22Rv1 (cell line): ENCODE data around the gene TAOK3.

ENCODE experiments used
- H3K27ac ChIP-seq: fragments of 450-650 bp; 2 replicates; pipeline ENCODE4 v1.5.1; 2017
- ZFX ChIP-seq: fragments of 450-650 bp; IDR thresholded peaks from 2 replicates; pipeline ENCODE4 v1.6.1; 2017; ENCODE audit warnings: antibody characterized with exemption, borderline replicate concordance
- TF ChIP-seq, protein P1 (sequence below): fragments of 450-650 bp; IDR thresholded peaks from 2 replicates; pipeline ENCODE4 v1.5.1; 2017; ENCODE audit warnings: mild to moderate bottlenecking

TAOK3 gene

DNA sequence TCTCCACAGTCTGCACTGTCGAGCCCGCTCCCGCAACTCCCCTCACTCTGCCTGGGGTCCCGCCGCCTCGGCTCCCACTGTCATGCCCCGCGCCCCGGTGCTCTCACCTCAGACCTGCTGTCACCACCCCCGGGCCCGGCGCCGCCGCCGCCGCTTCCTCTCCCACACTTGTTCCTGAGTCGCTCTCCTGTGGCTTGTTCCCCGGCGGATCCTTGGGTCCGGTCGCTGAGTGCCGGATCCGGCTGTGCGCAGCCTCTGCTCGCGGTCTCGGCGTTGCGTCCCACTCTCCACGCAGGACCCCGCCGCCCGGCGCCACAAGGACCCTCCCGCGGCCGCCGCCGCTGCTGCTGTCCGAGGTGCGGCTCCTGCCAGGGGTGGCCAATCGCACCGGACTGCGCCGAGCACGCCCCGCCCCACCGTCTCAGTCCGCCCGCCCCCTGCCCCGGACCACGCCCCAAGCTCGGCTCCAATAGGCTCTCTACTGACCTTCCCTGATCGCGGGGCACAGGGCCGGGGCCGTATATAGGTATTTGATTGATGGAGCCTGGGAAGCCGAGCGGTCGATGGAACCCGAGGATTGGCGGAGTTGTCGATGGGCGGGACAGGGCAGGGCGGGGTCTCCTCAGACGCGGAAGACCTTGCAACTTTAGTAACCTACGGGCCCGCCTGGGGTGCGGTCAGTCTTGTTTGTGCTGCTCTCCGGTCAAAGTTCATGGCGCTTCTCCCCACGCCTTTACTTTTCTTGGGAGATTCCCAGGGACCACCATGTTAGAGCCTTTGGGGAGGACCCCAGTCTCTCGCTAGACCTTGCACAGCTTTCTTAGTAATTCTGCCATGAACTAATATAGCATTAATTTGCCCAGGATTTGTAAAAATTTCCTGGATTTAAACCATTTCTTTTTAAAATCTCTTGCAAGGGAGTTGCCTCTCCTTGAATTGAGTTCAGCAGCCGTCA is at the start of gene TAOK3:
Gene TAOK3, minus strand, starts transcription at position 367 of the 955 bp plus-strand sequence. CDS start 117,340 bp downstream, outside the sequence.
- TF ChIP-seq, protein P1, sequence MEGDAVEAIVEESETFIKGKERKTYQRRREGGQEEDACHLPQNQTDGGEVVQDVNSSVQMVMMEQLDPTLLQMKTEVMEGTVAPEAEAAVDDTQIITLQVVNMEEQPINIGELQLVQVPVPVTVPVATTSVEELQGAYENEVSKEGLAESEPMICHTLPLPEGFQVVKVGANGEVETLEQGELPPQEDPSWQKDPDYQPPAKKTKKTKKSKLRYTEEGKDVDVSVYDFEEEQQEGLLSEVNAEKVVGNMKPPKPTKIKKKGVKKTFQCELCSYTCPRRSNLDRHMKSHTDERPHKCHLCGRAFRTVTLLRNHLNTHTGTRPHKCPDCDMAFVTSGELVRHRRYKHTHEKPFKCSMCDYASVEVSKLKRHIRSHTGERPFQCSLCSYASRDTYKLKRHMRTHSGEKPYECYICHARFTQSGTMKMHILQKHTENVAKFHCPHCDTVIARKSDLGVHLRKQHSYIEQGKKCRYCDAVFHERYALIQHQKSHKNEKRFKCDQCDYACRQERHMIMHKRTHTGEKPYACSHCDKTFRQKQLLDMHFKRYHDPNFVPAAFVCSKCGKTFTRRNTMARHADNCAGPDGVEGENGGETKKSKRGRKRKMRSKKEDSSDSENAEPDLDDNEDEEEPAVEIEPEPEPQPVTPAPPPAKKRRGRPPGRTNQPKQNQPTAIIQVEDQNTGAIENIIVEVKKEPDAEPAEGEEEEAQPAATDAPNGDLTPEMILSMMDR = no peak
- TF ChIP-seq ZFX = no peak
- H3K27ac ChIP-seq = peak within 1 kb of the TSS; percentile 95

DNA sequence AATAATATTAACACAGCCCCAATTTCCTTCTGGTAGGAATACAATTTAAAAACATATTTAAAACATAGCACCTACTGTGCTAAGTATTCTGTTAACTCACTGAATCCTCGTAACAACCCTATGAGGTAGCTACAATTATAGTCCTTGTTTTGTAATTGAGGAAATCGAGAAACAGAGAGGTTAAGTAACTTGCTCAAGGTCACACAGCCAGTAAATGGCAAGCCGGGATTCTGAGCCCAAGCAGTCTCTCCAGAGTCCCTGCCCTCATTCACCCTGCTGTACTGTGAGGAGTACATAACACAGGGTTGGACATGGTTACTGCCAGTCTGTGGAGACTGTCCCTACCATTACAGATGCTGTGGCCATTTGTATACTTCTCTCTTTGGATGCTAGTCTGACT is 48.0 kb upstream of the TAOK3 start:
- TF ChIP-seq, protein P1 = no peak
- TF ChIP-seq ZFX = no peak
- H3K27ac ChIP-seq = peak overlapping the region; percentile 55

DNA sequence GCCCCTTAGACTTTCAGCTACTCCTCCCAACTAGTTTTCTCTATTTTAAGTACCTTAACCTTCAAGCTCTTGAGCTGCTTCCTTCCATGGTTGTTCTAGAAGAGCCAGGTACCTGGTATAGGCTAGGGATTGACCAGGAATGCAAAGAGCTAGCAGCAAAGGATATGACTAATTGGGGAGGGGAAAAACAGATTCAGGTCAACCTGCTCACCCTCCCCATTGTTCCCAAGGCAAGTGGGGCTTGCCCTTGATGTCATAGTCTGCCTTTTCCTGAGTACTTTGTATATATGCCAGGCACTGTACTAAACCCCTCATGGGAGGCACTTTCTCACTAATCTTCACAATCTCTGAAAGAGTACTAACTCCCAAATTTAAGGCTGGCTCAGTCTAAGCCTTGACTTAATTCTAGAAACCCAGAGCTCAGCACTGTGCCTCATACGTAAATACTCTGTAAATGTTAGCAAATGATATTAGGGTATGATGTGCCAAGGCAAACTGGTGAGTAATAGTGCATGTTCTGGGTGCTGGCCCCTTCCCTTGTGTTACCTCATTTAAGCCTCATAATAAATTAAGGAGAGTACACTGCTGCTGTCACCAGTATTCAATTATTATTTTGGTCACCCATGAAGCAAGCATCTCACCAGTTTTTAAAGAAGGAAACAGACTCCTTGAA is 45.8 kb upstream of the TAOK3 start:
- peak overlapping the region; percentile 55 for H3K27ac ChIP-seq
- TF ChIP-seq, protein P1 = no peak
- no peak for TF ChIP-seq ZFX

DNA sequence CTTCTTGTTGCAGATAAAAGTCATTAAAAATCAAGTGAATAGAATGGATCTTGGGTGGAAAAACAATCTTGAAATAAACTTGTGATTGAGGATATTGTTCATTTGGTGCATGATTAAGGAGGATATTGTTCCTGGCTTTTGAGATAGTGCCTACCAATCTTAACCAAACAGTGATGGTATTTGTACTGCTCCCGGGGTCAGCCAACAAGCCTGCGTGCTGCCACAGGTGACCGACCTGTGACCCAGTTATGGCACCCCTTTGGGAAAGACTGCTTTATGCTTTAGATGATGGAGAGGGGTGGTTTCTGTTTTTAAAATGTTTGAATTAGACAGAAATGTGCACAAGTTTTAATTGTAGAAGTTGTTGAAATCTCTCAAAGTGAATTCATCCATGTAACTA is 45.2 kb upstream of the TAOK3 start:
- H3K27ac ChIP-seq = peak overlapping the region; percentile 55
- TF ChIP-seq, protein P1 = no peak
- TF ChIP-seq ZFX = no peak

DNA sequence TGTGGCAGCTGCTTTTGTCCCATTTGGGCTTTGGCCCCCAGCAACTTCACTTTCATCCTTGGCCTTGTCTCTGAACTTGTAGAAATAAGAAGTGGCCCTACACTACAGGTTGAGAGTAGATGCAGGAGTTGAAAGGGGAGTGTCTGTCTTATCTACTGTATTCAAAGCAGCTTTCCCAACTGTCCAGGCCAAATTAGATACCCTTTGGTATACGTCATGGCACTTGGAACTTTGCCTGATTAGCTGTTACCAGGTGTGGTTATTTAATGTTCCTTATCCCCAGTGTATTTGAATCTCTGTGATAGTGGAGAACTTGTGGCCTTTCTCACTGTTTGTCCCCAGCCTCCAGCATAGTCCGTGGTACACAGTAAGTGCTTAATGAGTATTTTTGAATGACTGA is 37.1 kb upstream of the TAOK3 start:
- TF ChIP-seq, protein P1 = no peak
- no peak for TF ChIP-seq ZFX
- peak overlapping the region; percentile 63 for H3K27ac ChIP-seq

DNA sequence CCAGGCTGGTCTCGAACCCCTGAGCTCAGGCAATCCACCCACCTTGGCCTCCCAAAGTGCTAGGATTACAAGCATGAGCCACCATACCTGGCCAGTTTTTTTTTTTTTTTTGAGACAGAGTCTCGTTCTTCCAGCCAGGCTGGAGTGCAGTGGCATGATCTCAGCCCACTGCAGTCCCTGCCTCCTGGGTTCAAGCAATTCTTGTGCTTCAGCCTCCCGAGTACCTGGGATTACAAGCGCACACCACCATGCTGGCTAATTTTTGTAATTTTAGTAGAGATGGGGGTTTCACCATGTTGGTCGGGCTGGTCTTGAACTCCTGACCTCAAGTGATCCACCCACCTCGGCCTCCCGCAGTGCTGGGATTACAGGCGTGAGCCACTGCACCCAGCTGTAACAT is 35.5 kb upstream of the TAOK3 start:
- peak overlapping the region; percentile 63 for H3K27ac ChIP-seq

DNA sequence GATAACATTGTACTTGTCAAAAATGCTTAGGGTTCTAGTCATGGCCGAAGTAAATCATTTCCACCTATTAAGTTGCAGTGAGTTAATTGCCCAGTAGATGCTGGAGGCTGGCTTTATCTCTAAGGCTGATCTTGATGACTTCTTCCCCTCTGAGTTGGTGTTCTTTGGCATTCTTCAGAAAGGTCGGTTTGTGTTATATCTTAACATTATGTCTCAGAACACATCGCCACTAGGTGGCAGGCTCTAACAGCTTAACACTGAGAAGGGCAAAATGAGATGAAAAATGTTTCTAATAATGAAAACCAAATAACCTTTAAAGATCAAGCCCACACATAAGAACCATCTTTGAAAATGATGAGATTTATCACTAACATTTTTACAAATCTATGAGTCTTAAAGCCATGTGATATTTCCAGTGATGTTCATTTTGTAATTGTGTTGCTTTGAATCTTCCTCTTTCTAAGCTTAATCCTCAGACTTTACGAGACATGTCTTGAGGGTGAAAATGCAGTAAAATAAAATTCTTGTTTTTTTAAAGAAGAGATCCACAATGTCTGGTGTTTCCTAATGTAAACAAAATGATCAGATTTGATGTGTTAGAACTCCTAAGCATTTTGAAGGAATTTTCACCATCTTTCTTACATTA is 32.3 kb upstream of the TAOK3 start:
- TF ChIP-seq ZFX = no peak
- TF ChIP-seq, protein P1 = peak; percentile 96
- H3K27ac ChIP-seq = peak overlapping the region; percentile 63
